ENCODE measurements around the gene TRIM28. TPM values are rescaled to one million over a fixed set of nuclear protein-coding genes. Genes with fewer than 3 reads are reported as not detected.

The TRIM28 gene
- polyA plus RNA-seq, 3 donors: 16.2 to 234 (median 35.0) TPM

DNA sequence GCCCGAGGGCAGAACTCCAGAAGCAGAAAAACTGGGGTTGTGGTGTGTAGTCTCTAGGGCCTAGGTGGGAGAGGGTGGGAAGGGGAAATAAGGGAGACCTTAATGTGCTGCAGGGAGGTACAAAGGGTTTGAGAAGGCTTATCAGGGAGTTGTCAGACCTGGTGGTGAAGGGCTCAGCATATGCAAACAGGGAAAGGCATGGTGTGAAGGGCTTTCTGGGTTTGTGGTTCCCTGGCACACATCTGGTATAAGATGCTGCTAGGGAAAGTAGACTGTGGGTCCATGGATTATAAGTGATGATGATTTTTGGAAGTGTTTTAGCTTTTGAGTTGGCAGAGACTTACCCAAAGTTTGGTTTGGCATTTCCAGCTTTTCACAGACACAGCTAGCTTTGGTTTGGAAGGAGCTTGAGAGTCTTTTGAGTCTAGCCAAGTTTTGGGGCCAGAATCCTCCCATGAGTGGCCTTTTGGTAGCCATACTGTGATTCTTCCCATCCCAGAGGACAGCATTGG, 2.2 kb downstream of the TRIM28 start:
- no peak overlapping the region for H2AFZ ChIP-seq (ENCODE audit: insufficient read depth, low read depth, low read length, poor library complexity, severe bottlenecking)
- H3K36me3 ChIP-seq (replicated peaks in 1 of 2; ENCODE audit: control insufficient read depth in 1 of 2, insufficient read depth in 2 of 2, low read length in 2 of 2): peaks cover 41% of the 10 kb centered on the region in 2 donors
- Mint-ChIP-seq H3K27ac (peak overlapping the region; percentile 61 to 94 (median 84)), H3K9me3 (peaks cover 0 to 2% (median 0%) of the 10 kb centered on the region in 7 donors), H3K4me1 (peaks cover 31% of the 10 kb centered on the region), H3K27me3 (ENCODE audit: low read depth in 3 of 3) (peaks cover 0 to 3% (median 1%) of the 10 kb centered on the region in 3 donors), H3K36me3 (peaks cover 39 to 52% of the 10 kb centered on the region in 2 donors), H3K4me3 (peak overlapping the region; percentile 89 to 93)
- H3K27ac ChIP-seq (ENCODE audit: low read depth in 1 of 2, low read length in 2 of 2): peak overlapping the region; percentile 21 to 70
- peak overlapping the region; percentile 99 for H3K4me2 ChIP-seq (replicated peaks; ENCODE audit: extremely low read depth, low read length, poor library complexity, severe bottlenecking)
- no peaks in the 10 kb centered on the region for H3K27me3 ChIP-seq (ENCODE audit: control insufficient read depth in 2 of 2, insufficient read depth in 2 of 2, low read length in 2 of 2)
- peaks cover 50% of the 10 kb centered on the region for H3K79me2 ChIP-seq (ENCODE audit: insufficient read depth, low read length)
- no peaks in the 10 kb centered on the region for H3K9me3 ChIP-seq (replicated peaks in 1 of 2; ENCODE audit: control insufficient read depth in 1 of 2, insufficient read depth in 1 of 2, low read length in 2 of 2)
- DNase-seq: no peak
- H3K4me3 ChIP-seq (replicated peaks in 1 of 3; ENCODE audit: low read depth in 2 of 3, low read length in 3 of 3): peak overlapping the region; percentile 76 to 93 (median 84)
- WGBS (ENCODE audit: insufficient coverage): 21% methylated on average over 1 of the region's 1 CpG
- intact Hi-C loops (cut with micrococcal nuclease): no loop called here
- peak overlapping the region; percentile 79 for H3K9ac ChIP-seq (ENCODE audit: insufficient read depth, low read length, poor library complexity, severe bottlenecking)
- H4K20me1 ChIP-seq (ENCODE audit: insufficient read depth, low read length): peaks cover 65% of the 10 kb centered on the region
- TF ChIP-seq, protein P1, sequence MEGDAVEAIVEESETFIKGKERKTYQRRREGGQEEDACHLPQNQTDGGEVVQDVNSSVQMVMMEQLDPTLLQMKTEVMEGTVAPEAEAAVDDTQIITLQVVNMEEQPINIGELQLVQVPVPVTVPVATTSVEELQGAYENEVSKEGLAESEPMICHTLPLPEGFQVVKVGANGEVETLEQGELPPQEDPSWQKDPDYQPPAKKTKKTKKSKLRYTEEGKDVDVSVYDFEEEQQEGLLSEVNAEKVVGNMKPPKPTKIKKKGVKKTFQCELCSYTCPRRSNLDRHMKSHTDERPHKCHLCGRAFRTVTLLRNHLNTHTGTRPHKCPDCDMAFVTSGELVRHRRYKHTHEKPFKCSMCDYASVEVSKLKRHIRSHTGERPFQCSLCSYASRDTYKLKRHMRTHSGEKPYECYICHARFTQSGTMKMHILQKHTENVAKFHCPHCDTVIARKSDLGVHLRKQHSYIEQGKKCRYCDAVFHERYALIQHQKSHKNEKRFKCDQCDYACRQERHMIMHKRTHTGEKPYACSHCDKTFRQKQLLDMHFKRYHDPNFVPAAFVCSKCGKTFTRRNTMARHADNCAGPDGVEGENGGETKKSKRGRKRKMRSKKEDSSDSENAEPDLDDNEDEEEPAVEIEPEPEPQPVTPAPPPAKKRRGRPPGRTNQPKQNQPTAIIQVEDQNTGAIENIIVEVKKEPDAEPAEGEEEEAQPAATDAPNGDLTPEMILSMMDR (IDR thresholded peaks at IDR 0.05): no peak
- peaks cover 26 to 29% of the 10 kb centered on the region in 2 donors for H3K4me1 ChIP-seq (ENCODE audit: control insufficient read depth in 1 of 2, insufficient read depth in 2 of 2, low read length in 2 of 2)

DNA sequence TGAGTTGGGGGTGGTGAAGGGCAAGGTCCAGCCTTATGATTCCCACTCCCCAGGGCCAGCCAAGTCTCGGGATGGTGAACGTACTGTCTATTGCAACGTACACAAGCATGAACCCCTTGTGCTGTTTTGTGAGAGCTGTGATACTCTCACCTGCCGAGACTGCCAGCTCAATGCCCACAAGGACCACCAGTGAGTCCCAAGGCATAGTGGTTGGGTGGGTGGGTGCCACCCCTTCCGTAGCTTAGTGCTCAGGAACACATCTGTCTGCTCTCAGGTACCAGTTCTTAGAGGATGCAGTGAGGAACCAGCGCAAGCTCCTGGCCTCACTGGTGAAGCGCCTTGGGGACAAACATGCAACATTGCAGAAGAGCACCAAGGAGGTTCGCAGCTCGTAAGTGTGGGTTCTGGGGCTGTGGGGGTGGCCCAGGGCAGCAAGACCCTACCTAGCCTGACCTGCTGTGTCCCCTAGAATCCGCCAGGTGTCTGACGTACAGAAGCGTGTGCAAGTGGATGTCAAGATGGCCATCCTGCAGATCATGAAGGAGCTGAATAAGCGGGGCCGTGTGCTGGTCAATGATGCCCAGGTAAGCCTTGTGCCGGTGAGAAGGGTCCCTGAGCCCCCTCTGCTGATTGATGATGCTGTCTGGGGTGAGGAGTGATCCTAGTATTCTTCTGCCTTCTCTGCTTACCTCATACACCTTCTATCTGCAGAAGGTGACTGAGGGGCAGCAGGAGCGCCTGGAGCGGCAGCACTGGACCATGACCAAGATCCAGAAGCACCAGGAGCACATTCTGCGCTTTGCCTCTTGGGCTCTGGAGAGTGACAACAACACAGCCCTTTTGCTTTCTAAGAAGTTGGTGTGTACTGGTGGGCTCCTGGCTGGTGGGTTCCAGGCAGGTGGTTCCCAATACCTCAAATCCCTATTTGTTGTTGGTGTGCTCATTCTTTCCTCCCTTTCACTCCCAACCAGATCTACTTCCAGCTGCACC, 3.8 kb downstream of the TRIM28 start:
- no peak overlapping the region for H3K27ac ChIP-seq (ENCODE audit: low read depth in 1 of 2, low read length in 2 of 2)
- 96% methylated on average over 10 of the region's 18 CpGs for WGBS (ENCODE audit: insufficient coverage)

More for the DNA sequence above, 3.8 kb downstream of the TRIM28 start:
- Histone ChIP-seq H4K20me1 (ENCODE audit: insufficient read depth, low read length) (peaks cover 76% of the 10 kb centered on the region), H3K27me3 (ENCODE audit: control insufficient read depth in 2 of 2, insufficient read depth in 2 of 2, low read length in 2 of 2) (no peaks in the 10 kb centered on the region), H3K4me3 (replicated peaks in 1 of 3; ENCODE audit: low read depth in 2 of 3, low read length in 3 of 3) (no peak overlapping the region), H3K4me2 (replicated peaks; ENCODE audit: extremely low read depth, low read length, poor library complexity, severe bottlenecking) (no peak overlapping the region), H3K9ac (ENCODE audit: insufficient read depth, low read length, poor library complexity, severe bottlenecking) (no peak overlapping the region), H3K4me1 (ENCODE audit: control insufficient read depth in 1 of 2, insufficient read depth in 2 of 2, low read length in 2 of 2) (peaks cover 26 to 29% of the 10 kb centered on the region in 2 donors), H3K79me2 (ENCODE audit: insufficient read depth, low read length) (peaks cover 56% of the 10 kb centered on the region), H2AFZ (ENCODE audit: insufficient read depth, low read depth, low read length, poor library complexity, severe bottlenecking) (no peak overlapping the region), H3K36me3 (replicated peaks in 1 of 2; ENCODE audit: control insufficient read depth in 1 of 2, insufficient read depth in 2 of 2, low read length in 2 of 2) (peaks cover 56 to 57% of the 10 kb centered on the region in 2 donors), H3K9me3 (replicated peaks in 1 of 2; ENCODE audit: control insufficient read depth in 1 of 2, insufficient read depth in 1 of 2, low read length in 2 of 2) (no peaks in the 10 kb centered on the region)
- no peak overlapping the region for H3K4me3 Mint-ChIP-seq
- intact Hi-C loops (cut with micrococcal nuclease): no loop called here
- H3K36me3 Mint-ChIP-seq: peaks cover 53 to 67% of the 10 kb centered on the region in 2 donors
- peaks cover 0 to 2% (median 0%) of the 10 kb centered on the region in 7 donors for H3K9me3 Mint-ChIP-seq
- H3K4me1 Mint-ChIP-seq: peaks cover 33% of the 10 kb centered on the region
- H3K27me3 Mint-ChIP-seq (ENCODE audit: low read depth in 3 of 3): peaks cover 0 to under 1% (median 0%) of the 10 kb centered on the region in 3 donors
- TF ChIP-seq, protein P1 (IDR thresholded peaks at IDR 0.05): no peak
- no peak for DNase-seq
- H3K27ac Mint-ChIP-seq: peak overlapping the region in 3 of 7 donors; percentile 32 to 62 (median 41)
